Measurements from ENCODE around the gene PLD2.
A peak's percentile ranks its signal among the peaks of the same experiment; 100 is the strongest.

PLD2 gene

GRCh38 chr17:4782652-4783051, 24.3 kb upstream of the PLD2 start:
- H3K27me3 Mint-ChIP-seq (ENCODE audit: low read depth, poor library complexity), result peaks cover 46% of the 10 kb centered on the region
- H3K36me3 Mint-ChIP-seq (ENCODE audit: low read depth), result no peaks in the 10 kb centered on the region
- no peak overlapping the region for H3K4me3 Mint-ChIP-seq
- no peak overlapping the region for H3K27ac Mint-ChIP-seq
- TF ChIP-seq CTCF (IDR thresholded peaks at IDR 0.05), result no peak
- H3K9me3 Mint-ChIP-seq, result no peaks in the 10 kb centered on the region
- peaks cover 23% of the 10 kb centered on the region for H3K4me1 Mint-ChIP-seq
- DNase-seq, result no peak

GRCh38 chr17:4785311-4786105, 21.4 kb upstream of the PLD2 start:
- TF ChIP-seq CTCF (IDR thresholded peaks at IDR 0.05), result no peak
- H3K4me3 Mint-ChIP-seq, result no peak overlapping the region
- no peak overlapping the region for H3K27ac Mint-ChIP-seq
- H3K4me1 Mint-ChIP-seq, result peaks cover 36% of the 10 kb centered on the region
- no peak for DNase-seq
- H3K27me3 Mint-ChIP-seq (ENCODE audit: low read depth, poor library complexity), result peaks cover 35% of the 10 kb centered on the region
- H3K36me3 Mint-ChIP-seq (ENCODE audit: low read depth), result no peaks in the 10 kb centered on the region
- H3K9me3 Mint-ChIP-seq, result no peaks in the 10 kb centered on the region

- Mint-ChIP-seq H3K36me3 (ENCODE audit: low read depth) (no peaks in the 10 kb centered on the region), H3K27me3 (ENCODE audit: low read depth, poor library complexity) (peaks cover 36% of the 10 kb centered on the region), H3K4me3 (no peak within 1 kb of the TSS), H3K27ac (peak within 1 kb of the TSS; percentile 18), H3K9me3 (no peaks in the 10 kb centered on the region), H3K4me1 (peaks cover 40% of the 10 kb centered on the region)
- no peak for TF ChIP-seq CTCF (IDR thresholded peaks at IDR 0.05)
- no peak for DNase-seq
These were observed 20.8 kb upstream of the PLD2 start, which contains the start of gene VMO1 for GRCh38 chr17:4786106-4786511. Gene VMO1 (minus strand): TSS chr17:4786364. CDS start chr17:4786352, 12 bp downstream.

GRCh38 chr17:4786516-4786915, 20.4 kb upstream of the PLD2 start:
- no peak for DNase-seq
- Mint-ChIP-seq H3K9me3 (no peaks in the 10 kb centered on the region), H3K27ac (peak overlapping the region; percentile 18), H3K4me1 (peaks cover 40% of the 10 kb centered on the region), H3K27me3 (ENCODE audit: low read depth, poor library complexity) (peaks cover 40% of the 10 kb centered on the region), H3K36me3 (ENCODE audit: low read depth) (no peaks in the 10 kb centered on the region), H3K4me3 (no peak overlapping the region)
- TF ChIP-seq CTCF (IDR thresholded peaks at IDR 0.05), result no peak

- Mint-ChIP-seq H3K9me3 (peaks cover under 1% of the 10 kb centered on the region), H3K36me3 (ENCODE audit: low read depth) (no peaks in the 10 kb centered on the region), H3K27me3 (ENCODE audit: low read depth, poor library complexity) (peaks cover 45% of the 10 kb centered on the region), H3K27ac (no peak overlapping the region), H3K4me3 (peak overlapping the region; percentile 88), H3K4me1 (peaks cover 40% of the 10 kb centered on the region)
- no peak for TF ChIP-seq CTCF (IDR thresholded peaks at IDR 0.05)
- DNase-seq, result no peak
These were observed 18.7 kb upstream of the PLD2 start for GRCh38 chr17:4788159-4788806.

All from nephron progenitor cell (in vitro differentiated cells).